Measurements from ENCODE around the gene FHIT.

- TF ChIP-seq CTCF (IDR thresholded peaks at IDR 0.05 in 4 of 5, conservative IDR thresholded peaks at IDR 0.05 in 1 of 5) (no peak), POLR2A (IDR thresholded peaks at IDR 0.05) (no peak)
Observed at GRCh38 chr3:60131618-60132017, 1119.6 kb downstream of the FHIT start.
